CD14-positive monocyte (primary cell): ENCODE measurements around the gene LRRC10B. TPM values are rescaled to one million over a fixed set of nuclear protein-coding genes. Genes with fewer than 3 reads are reported as not detected.

Source experiments
- DNase-seq, 3 donors: peaks; one replicate each; pipeline ENCODE4 v3.0.0-alpha.2; 2011 to 2022
- H2AFZ ChIP-seq: 2 replicates; pipeline ENCODE4 v1.6.0; 2012; ENCODE audit warnings: mild to moderate bottlenecking, low read depth, low read length, inconsistent platforms; ENCODE audit not compliant: insufficient read depth, poor library complexity, severe bottlenecking
- H3K27ac ChIP-seq, 2 donors: 1 replicate in 1 of 2; 2 replicates in 1 of 2; pipeline ENCODE4 v1.5.1; 2012 to 2013; ENCODE audit warnings: low read length in 2 of 2, control low read depth in 1 of 2, inconsistent platforms in 1 of 2, low read depth in 1 of 2, mild to moderate bottlenecking in 1 of 2
- H3K27me3 ChIP-seq, 2 donors: one replicate each; pipeline versions ENCODE4 v1.6.0 to v1.6.1; 2011 to 2013; ENCODE audit warnings: low read length in 2 of 2; ENCODE audit not compliant: control insufficient read depth in 2 of 2, insufficient read depth in 2 of 2
- H3K36me3 ChIP-seq, 2 donors: replicated peaks in 1 of 2; 1 replicate in 1 of 2; 2 replicates in 1 of 2; pipeline versions ENCODE4 v1.5.1 to v1.6.1; 2012 to 2013; ENCODE audit warnings: low read length in 2 of 2, control low read depth in 1 of 2, inconsistent platforms in 1 of 2, mild to moderate bottlenecking in 1 of 2; ENCODE audit not compliant: insufficient read depth in 2 of 2, control insufficient read depth in 1 of 2
- H3K4me1 ChIP-seq, 2 donors: 1 replicate in 1 of 2; 2 replicates in 1 of 2; pipeline versions ENCODE4 v1.5.1 to v1.6.1; 2012 to 2013; ENCODE audit warnings: low read length in 2 of 2, control low read depth in 1 of 2, inconsistent platforms in 1 of 2, mild to moderate bottlenecking in 1 of 2, moderate library complexity in 1 of 2; ENCODE audit not compliant: insufficient read depth in 2 of 2, control insufficient read depth in 1 of 2
- H3K4me2 ChIP-seq: replicated peaks from 2 replicates; pipeline ENCODE3; 2012; ENCODE audit warnings: low read length, moderate library complexity, mild to moderate bottlenecking; ENCODE audit not compliant: poor library complexity, severe bottlenecking; ENCODE audit errors: extremely low read depth
- H3K4me3 ChIP-seq, 3 experiments: fragments of 200-600 bp in 1 of 3; sonication (generic) in 1 of 3; replicated peaks in 1 of 3; 1 replicate in 2 of 3; 2 replicates in 1 of 3; pipeline ENCODE4 v1.5.1; 2011 to 2013; ENCODE audit warnings: low read length in 3 of 3, mild to moderate bottlenecking in 3 of 3, control low read depth in 2 of 3, low read depth in 2 of 3, inconsistent platforms in 1 of 3, moderate library complexity in 1 of 3
- H3K79me2 ChIP-seq: 2 replicates; pipeline ENCODE4 v1.6.0; 2012; ENCODE audit warnings: mild to moderate bottlenecking, control low read depth, inconsistent platforms, low read length, moderate library complexity; ENCODE audit not compliant: insufficient read depth
- H3K9ac ChIP-seq: 2 replicates; pipeline ENCODE4 v1.6.0; 2017; ENCODE audit warnings: low read length, mild to moderate bottlenecking; ENCODE audit not compliant: insufficient read depth, poor library complexity, severe bottlenecking
- H3K9me3 ChIP-seq, 2 donors: replicated peaks in 1 of 2; 1 replicate in 1 of 2; 2 replicates in 1 of 2; pipeline versions ENCODE4 v1.5.1 to v1.6.1; 2012 to 2013; ENCODE audit warnings: low read length in 2 of 2, control low read depth in 1 of 2; ENCODE audit not compliant: control insufficient read depth in 1 of 2, insufficient read depth in 1 of 2
- H4K20me1 ChIP-seq: 2 replicates; pipeline ENCODE4 v1.6.0; 2012; ENCODE audit warnings: mild to moderate bottlenecking, low read length, control low read depth, moderate library complexity; ENCODE audit not compliant: insufficient read depth
- H3K27ac Mint-ChIP-seq, 7 donors: one replicate each; pipeline ENCODE4 v1.8.0; 2020; ENCODE audit warnings: mild to moderate bottlenecking in 7 of 7, mixed read lengths in 7 of 7, moderate library complexity in 6 of 7, inconsistent platforms in 2 of 7
- H3K27me3 Mint-ChIP-seq, 3 donors: one replicate each; pipeline ENCODE4 v1.8.0; 2021 to 2022; ENCODE audit warnings: low read depth in 3 of 3, mild to moderate bottlenecking in 3 of 3, mixed read lengths in 3 of 3, moderate library complexity in 3 of 3, inconsistent platforms in 1 of 3
- H3K36me3 Mint-ChIP-seq, 2 donors: one replicate each; pipeline ENCODE4 v1.8.0; 2020; ENCODE audit warnings: mixed read lengths in 2 of 2, inconsistent platforms in 1 of 2, mild to moderate bottlenecking in 1 of 2
- H3K4me1 Mint-ChIP-seq: one replicate; pipeline ENCODE4 v1.8.0; 2020; ENCODE audit warnings: mild to moderate bottlenecking, mixed read lengths
- H3K4me3 Mint-ChIP-seq, 2 donors: one replicate each; pipeline ENCODE4 v1.8.0; 2020; ENCODE audit warnings: mild to moderate bottlenecking in 2 of 2, mixed read lengths in 2 of 2, moderate library complexity in 1 of 2
- H3K9me3 Mint-ChIP-seq, 7 donors: one replicate each; pipeline ENCODE4 v1.8.0; 2020 to 2022; ENCODE audit warnings: mixed read lengths in 7 of 7, mild to moderate bottlenecking in 6 of 7, moderate library complexity in 6 of 7, inconsistent platforms in 2 of 7
- CTCF ChIP-seq: fragments of 200-600 bp; IDR thresholded peaks from one replicate; pipeline ENCODE4 v1.8.0; 2022; ENCODE audit warnings: antibody characterized with exemption, mild to moderate bottlenecking
- WGBS: methylation state at CpG from one replicate; pipeline ENCODE4 v1.1.5; 2013; ENCODE audit warnings: missing lambda C conversion rate; ENCODE audit not compliant: insufficient coverage; 5-methylcytosine and 5-hydroxymethylcytosine counted together
- intact Hi-C, 2 donors: fragments of 100-400 bp; cut with micrococcal nuclease; formaldehyde crosslinking; loops; one replicate each; pipeline versions ENCODE4 v1.15.0 to v1.15.1; 2023
- polyA plus RNA-seq, 3 donors: library from polyadenylated mRNA; depleted of rRNA in 1 of 3; unstranded in 2 of 3; stranded (reverse) in 1 of 3; fragments of 300-500 nt in 2 of 3; fragments of >200 nt in 1 of 3; fragmentation: Illumina TruSeq in 2 of 3; gene quantifications; 1 replicate in 2 of 3; 2 replicates in 1 of 3; pipeline ENCODE4 v1.2.3, GENCODE V29; 2012 to 2021

Gene LRRC10B
- polyA plus RNA-seq, 3 donors: not detected

GRCh38 chr11:61550665-61551227 is 42.2 kb downstream of the LRRC10B start:
- H3K4me3 ChIP-seq: no peak overlapping the region
- no peaks in the 10 kb centered on the region for H3K36me3 Mint-ChIP-seq
- no peak for TF ChIP-seq CTCF
- no peak overlapping the region for H3K4me2 ChIP-seq
- H3K79me2 ChIP-seq: no peaks in the 10 kb centered on the region
- DNase-seq: no peak
- no peaks in the 10 kb centered on the region for H3K4me1 ChIP-seq
- H3K9ac ChIP-seq: no peak overlapping the region
- H3K27me3 Mint-ChIP-seq: peaks cover 33 to 48% (median 35%) of the 10 kb centered on the region in 3 donors
- H3K27me3 ChIP-seq: peaks cover 9 to 30% of the 10 kb centered on the region in 2 donors
- H3K36me3 ChIP-seq: no peaks in the 10 kb centered on the region
- no peak overlapping the region for H3K27ac ChIP-seq
- peaks cover 0 to 6% of the 10 kb centered on the region in 2 donors for H3K9me3 ChIP-seq
- WGBS: 92% methylated on average over 12 of the region's 18 CpGs
- no peaks in the 10 kb centered on the region for H4K20me1 ChIP-seq
- no peak overlapping the region for H2AFZ ChIP-seq
- intact Hi-C loops: no loop called here
- no peak overlapping the region for H3K4me3 Mint-ChIP-seq
- H3K4me1 Mint-ChIP-seq: no peaks in the 10 kb centered on the region
- H3K9me3 Mint-ChIP-seq: peaks cover 0 to 2% (median 0%) of the 10 kb centered on the region in 7 donors
- no peak overlapping the region for H3K27ac Mint-ChIP-seq

GRCh38 chr11:61551634-61552033 is 43.1 kb downstream of the LRRC10B start:
- Histone ChIP-seq H3K36me3 (no peaks in the 10 kb centered on the region), H3K9ac (no peak overlapping the region), H3K79me2 (no peaks in the 10 kb centered on the region), H3K27me3 (peaks cover 17 to 39% of the 10 kb centered on the region in 2 donors), H3K4me1 (no peaks in the 10 kb centered on the region), H3K27ac (no peak overlapping the region), H4K20me1 (no peaks in the 10 kb centered on the region), H2AFZ (no peak overlapping the region), H3K4me3 (no peak overlapping the region), H3K4me2 (no peak overlapping the region), H3K9me3 (peaks cover 0 to 12% of the 10 kb centered on the region in 2 donors)
- Mint-ChIP-seq H3K9me3 (peaks cover 0 to 2% (median 0%) of the 10 kb centered on the region in 7 donors), H3K27ac (no peak overlapping the region), H3K4me3 (no peak overlapping the region), H3K27me3 (peaks cover 41 to 55% (median 44%) of the 10 kb centered on the region in 3 donors), H3K36me3 (no peaks in the 10 kb centered on the region), H3K4me1 (no peaks in the 10 kb centered on the region)
- WGBS: 81% methylated on average over 5 of the region's 12 CpGs
- intact Hi-C loops: no loop called here
- DNase-seq: no peak
- TF ChIP-seq CTCF: no peak
